ENCODE measurements around the gene ELN. TPM values are rescaled to one million over a fixed set of nuclear protein-coding genes. Genes with fewer than 3 reads are reported as not detected.
A peak's percentile ranks its signal among the peaks of the same experiment; 100 is the strongest.

The ELN gene
- total and polyA plus RNA-seq, 9 of the 15 experiments (the other 6 are each of a cell fraction or from before 2014, with no cell fraction given), result 0.20 TPM; not detected in 8

DNA sequence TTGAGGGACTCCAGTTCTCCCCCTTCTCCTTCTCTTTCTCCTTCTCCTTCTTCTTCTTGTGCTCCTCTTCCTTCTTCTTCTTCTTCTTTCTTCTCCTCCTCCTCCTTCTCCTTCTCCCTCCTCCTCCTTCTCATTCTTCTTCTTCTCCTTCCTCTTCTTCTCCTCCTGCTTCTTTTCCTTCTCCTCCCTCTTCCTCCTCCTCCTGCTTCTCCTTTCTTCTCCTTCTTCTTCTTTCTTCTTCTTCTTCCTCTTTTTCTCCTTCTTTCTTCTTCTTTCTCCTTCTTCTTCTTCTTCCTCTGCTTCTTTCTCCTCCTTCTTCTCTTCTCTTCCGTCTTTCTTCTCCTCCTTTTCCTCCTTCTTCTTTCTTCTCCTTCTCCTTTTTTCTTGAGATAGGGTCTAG, 30.0 kb downstream of the ELN start (continued):
- TF ChIP-seq ZBTB26 (CRISPR knock-in tag; IDR thresholded peaks at IDR 0.05) (peak; percentile 22; the same call in 1 of the 2 replicates), BCOR (IDR thresholded peaks at IDR 0.05) (0 out of 2 replicates have a peak, but pooled peaks have one; percentile 17), TAF9B (IDR thresholded peaks at IDR 0.05; ENCODE audit: partially characterized antibody) (no peak), RBBP5 (IDR thresholded peaks at IDR 0.05; ENCODE audit: borderline replicate concordance, insufficient read depth, low read length, poor library complexity, severe bottlenecking) (no peak), PRMT5 (CRISPR knock-in tag; IDR thresholded peaks at IDR 0.05) (no peak), HMG20A (CRISPR knock-in tag; conservative IDR thresholded peaks at IDR 0.05) (no peak), ZSCAN29 (IDR thresholded peaks at IDR 0.05) (no peak), SMAD3 (CRISPR knock-in tag; conservative IDR thresholded peaks at IDR 0.05) (no peak), TCFL5 (CRISPR knock-in tag; conservative IDR thresholded peaks at IDR 0.05) (no peak), CHCHD3 (CRISPR knock-in tag; IDR thresholded peaks at IDR 0.05) (no peak), MTA1 (IDR thresholded peaks at IDR 0.05; ENCODE audit: borderline replicate concordance) (peak; percentile 72; the same call in 1 of the 2 replicates), SAFB2 (IDR thresholded peaks at IDR 0.05; ENCODE audit: borderline replicate concordance, low read depth, low read length, severe bottlenecking) (no peak)
- TF ChIP-seq, protein P1, sequence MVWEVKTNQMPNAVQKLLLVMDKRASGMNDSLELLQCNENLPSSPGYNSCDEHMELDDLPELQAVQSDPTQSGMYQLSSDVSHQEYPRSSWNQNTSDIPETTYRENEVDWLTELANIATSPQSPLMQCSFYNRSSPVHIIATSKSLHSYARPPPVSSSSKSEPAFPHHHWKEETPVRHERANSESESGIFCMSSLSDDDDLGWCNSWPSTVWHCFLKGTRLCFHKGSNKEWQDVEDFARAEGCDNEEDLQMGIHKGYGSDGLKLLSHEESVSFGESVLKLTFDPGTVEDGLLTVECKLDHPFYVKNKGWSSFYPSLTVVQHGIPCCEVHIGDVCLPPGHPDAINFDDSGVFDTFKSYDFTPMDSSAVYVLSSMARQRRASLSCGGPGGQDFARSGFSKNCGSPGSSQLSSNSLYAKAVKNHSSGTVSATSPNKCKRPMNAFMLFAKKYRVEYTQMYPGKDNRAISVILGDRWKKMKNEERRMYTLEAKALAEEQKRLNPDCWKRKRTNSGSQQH (CRISPR knock-in tag; IDR thresholded peaks at IDR 0.05), result peak; percentile 80; the same call in 1 of the 2 replicates
- TF ChIP-seq, protein P2, sequence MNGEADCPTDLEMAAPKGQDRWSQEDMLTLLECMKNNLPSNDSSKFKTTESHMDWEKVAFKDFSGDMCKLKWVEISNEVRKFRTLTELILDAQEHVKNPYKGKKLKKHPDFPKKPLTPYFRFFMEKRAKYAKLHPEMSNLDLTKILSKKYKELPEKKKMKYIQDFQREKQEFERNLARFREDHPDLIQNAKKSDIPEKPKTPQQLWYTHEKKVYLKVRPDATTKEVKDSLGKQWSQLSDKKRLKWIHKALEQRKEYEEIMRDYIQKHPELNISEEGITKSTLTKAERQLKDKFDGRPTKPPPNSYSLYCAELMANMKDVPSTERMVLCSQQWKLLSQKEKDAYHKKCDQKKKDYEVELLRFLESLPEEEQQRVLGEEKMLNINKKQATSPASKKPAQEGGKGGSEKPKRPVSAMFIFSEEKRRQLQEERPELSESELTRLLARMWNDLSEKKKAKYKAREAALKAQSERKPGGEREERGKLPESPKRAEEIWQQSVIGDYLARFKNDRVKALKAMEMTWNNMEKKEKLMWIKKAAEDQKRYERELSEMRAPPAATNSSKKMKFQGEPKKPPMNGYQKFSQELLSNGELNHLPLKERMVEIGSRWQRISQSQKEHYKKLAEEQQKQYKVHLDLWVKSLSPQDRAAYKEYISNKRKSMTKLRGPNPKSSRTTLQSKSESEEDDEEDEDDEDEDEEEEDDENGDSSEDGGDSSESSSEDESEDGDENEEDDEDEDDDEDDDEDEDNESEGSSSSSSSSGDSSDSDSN (IDR thresholded peaks at IDR 0.05; ENCODE audit: borderline replicate concordance in 1 of 2, low read depth in 2 of 2, low read length in 2 of 2), result no peak
- TF ChIP-seq, protein P3, sequence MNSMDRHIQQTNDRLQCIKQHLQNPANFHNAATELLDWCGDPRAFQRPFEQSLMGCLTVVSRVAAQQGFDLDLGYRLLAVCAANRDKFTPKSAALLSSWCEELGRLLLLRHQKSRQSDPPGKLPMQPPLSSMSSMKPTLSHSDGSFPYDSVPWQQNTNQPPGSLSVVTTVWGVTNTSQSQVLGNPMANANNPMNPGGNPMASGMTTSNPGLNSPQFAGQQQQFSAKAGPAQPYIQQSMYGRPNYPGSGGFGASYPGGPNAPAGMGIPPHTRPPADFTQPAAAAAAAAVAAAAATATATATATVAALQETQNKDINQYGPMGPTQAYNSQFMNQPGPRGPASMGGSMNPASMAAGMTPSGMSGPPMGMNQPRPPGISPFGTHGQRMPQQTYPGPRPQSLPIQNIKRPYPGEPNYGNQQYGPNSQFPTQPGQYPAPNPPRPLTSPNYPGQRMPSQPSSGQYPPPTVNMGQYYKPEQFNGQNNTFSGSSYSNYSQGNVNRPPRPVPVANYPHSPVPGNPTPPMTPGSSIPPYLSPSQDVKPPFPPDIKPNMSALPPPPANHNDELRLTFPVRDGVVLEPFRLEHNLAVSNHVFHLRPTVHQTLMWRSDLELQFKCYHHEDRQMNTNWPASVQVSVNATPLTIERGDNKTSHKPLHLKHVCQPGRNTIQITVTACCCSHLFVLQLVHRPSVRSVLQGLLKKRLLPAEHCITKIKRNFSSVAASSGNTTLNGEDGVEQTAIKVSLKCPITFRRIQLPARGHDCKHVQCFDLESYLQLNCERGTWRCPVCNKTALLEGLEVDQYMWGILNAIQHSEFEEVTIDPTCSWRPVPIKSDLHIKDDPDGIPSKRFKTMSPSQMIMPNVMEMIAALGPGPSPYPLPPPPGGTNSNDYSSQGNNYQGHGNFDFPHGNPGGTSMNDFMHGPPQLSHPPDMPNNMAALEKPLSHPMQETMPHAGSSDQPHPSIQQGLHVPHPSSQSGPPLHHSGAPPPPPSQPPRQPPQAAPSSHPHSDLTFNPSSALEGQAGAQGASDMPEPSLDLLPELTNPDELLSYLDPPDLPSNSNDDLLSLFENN (IDR thresholded peaks at IDR 0.05; ENCODE audit: low read depth in 2 of 2, low read length in 2 of 2), result no peak
- TF ChIP-seq, protein P4, sequence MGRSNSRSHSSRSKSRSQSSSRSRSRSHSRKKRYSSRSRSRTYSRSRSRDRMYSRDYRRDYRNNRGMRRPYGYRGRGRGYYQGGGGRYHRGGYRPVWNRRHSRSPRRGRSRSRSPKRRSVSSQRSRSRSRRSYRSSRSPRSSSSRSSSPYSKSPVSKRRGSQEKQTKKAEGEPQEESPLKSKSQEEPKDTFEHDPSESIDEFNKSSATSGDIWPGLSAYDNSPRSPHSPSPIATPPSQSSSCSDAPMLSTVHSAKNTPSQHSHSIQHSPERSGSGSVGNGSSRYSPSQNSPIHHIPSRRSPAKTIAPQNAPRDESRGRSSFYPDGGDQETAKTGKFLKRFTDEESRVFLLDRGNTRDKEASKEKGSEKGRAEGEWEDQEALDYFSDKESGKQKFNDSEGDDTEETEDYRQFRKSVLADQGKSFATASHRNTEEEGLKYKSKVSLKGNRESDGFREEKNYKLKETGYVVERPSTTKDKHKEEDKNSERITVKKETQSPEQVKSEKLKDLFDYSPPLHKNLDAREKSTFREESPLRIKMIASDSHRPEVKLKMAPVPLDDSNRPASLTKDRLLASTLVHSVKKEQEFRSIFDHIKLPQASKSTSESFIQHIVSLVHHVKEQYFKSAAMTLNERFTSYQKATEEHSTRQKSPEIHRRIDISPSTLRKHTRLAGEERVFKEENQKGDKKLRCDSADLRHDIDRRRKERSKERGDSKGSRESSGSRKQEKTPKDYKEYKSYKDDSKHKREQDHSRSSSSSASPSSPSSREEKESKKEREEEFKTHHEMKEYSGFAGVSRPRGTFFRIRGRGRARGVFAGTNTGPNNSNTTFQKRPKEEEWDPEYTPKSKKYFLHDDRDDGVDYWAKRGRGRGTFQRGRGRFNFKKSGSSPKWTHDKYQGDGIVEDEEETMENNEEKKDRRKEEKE (IDR thresholded peaks at IDR 0.05; ENCODE audit: borderline replicate concordance in 1 of 2, control insufficient read depth in 1 of 2, low read depth in 2 of 2, low read length in 1 of 2), result peak in 1 of 2 experiments; percentile 37; a peak in 1 of 4 replicates
